NCI-H1105 treated with DMSO at 0.1 percent for 48 hours (cell line): ENCODE results near the gene GDPD3.
A peak's percentile ranks its signal among the peaks of the same experiment; 100 is the strongest.
"Not testable (repeated sequence)": the region's sequence is repeated elsewhere in the genome, so short reads cannot be mapped to it uniquely, and the experiment has no call there.

Experiments
- DNase-seq: peaks from one replicate; lab custom pipeline; 2025; lab: John Stamatoyannopoulos, UW

The GDPD3 gene

GRCh38 chr16:30124985-30125379, 11.6 kb upstream of the GDPD3 start:
- no peak for DNase-seq

GRCh38 chr16:30122604-30123160, 9.3 kb upstream of the GDPD3 start:
- no peak for DNase-seq

DNA sequence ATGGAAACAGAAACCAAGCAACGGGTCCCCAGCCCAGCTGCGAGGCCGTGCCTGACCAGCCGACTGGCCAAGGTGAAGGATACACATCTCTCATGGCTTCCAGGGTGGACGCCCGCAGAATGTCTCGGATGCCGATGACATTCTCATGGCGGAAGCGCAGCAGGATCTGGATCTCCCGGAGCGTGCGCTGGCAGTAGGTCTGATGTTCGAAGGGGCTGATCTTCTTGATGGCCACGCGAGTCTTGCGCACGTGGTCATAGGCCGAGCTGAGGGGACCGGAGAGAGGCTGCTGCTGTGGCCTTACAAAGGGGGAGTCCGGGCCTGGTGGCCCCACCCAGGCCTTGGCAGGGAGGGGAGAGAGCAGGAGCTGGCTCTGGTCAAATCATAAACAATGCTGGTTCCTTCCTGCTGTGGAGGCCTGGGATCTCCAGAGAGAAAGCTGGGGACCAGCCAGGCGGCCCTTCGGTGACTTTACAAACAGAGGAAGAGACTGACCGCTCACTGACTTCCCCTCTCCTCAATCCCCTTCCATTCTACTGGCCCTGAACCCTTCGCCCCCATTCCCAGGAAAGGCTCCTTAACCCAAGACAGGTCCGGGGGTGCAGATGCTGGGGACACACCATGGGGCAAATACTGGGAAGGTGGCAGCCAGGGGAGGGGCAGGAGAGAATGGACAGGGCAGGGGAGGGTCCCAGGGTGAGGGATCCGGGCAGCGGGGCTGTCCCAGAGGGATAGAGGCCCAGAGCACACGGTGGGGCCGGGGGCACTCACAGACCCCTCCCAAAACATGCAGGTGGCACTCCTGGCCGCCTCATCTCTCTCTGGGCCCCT, 8.6 kb upstream of the GDPD3 start:
- no peak for DNase-seq

- DNase-seq = no peak
These were observed 7.2 kb upstream of the GDPD3 start for GRCh38 chr16:30120340-30121105.

- no peak for DNase-seq
These were observed 6.1 kb upstream of the GDPD3 start for GRCh38 chr16:30119428-30119827.

- no peak for DNase-seq
These were observed 4.4 kb upstream of the GDPD3 start for GRCh38 chr16:30117768-30118167.

DNA sequence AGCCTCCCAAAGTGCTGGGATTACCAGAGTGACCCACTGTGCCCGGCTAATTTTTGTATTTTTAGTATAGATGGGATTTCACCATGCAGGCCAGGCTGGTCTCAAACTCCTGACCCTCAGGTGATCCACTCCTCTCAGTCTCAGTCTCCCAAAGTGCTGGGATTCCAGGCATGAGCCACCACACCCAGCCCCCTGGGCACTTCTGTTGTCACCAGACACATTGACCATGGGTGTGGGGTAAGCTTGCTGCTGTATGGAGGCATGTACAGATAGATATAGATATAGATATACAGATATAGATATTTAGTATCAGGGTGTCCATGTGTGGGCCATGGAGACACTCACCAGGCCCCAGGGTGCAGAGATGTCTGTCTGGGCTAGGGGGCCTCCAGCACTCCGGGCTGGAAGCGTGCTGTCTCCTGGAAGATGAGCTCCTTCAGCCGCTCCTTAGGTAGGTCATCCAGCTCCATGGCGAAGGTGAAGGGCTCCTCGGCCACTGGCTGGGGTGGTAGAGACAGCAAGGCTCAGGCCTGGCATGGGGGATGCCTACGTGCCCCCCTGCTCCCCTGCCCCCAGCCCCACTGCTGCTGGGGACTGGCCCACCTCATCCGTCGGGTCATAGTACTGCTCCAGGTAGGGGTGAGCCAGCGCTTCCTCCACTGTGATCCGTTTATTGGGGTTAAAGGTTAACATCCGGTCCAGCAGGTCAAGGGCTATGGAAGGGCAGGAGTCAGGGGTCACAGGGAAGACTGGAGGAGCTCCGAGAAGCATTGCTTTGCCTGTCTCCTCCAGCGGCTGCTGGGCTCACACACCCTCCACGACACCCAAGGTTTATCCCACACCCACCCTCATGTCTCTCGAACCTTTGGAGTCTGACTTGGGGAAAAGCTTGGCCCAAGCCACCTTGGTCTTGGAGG, 3.2 kb upstream of the GDPD3 start:
- DNase-seq = no peak

- no peak for DNase-seq
These were observed 1.9 kb upstream of the GDPD3 start for GRCh38 chr16:30115238-30115637.

DNA sequence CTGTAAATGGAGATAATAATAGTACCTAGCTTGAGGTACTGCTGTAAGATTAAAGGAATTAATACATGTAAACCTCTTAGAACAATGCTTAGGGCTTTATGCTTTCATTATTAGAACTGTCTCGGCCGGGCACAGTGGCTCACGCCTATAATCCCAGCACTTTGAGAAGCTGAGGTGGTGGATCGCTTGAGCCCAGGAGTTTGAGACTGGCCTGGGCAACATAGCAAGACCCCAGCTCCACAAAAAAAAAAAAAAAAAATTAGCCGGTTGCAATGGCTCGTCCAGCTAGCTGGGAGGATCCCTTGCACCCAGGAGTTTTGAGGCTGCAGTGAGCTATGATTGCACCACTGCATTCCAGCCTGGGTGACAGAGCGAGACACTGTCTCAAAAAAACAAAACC, 1.5 kb upstream of the GDPD3 start:
- DNase-seq = not testable (repeated sequence)

- no peak for DNase-seq
These were observed 1.1 kb upstream of the GDPD3 start for GRCh38 chr16:30114411-30114810.

DNA sequence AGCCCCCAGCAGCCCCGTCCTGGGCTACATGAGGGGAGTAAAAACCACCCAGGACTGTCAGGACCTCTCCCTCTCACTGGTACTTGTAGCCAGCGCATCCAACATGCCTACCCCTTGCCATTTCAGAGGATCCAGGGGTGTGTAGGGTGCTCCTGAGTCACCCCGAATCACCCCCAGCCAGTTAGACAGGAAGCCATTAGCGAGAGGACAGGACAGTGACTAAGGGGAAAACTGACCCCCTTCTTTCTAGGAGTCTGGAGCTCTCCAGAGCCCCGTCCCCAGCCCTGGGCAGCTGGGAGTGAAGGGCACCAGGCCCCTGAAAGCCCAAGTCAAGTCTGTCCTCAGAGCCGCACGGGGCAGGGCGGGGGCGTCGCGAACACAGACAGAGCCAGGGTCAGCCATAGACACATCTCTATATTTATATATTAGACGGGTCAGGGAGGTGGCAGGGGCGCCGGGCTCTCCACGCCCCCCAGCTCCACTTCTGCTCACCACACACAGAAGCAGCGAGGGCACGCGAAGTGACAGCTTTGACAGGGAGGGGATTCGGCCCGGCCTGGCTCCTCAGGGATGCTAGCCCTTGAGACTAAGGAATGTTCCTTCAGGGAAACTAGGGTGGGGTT, 485 bp upstream of the GDPD3 start:
- DNase-seq = no peak

GRCh38 chr16:30112197-30113030, 923 bp downstream of the GDPD3 start:
- no peak for DNase-seq

GRCh38 chr16:30110661-30111060, 2.7 kb downstream of the GDPD3 start:
- DNase-seq = no peak

- DNase-seq = no peak
These were observed 5.1 kb downstream of the GDPD3 start for GRCh38 chr16:30108059-30108850.

- DNase-seq = no peak
These were observed 8.8 kb downstream of the GDPD3 start for GRCh38 chr16:30104492-30104891.

GRCh38 chr16:30104090-30104489, 9.2 kb downstream of the GDPD3 start:
- no peak for DNase-seq

GRCh38 chr16:30096862-30097563, 16.3 kb downstream of the GDPD3 start:
- no peak for DNase-seq

- peak; percentile 65 for DNase-seq
These were observed 17.1 kb downstream of the GDPD3 start, which contains the start of gene YPEL3 for GRCh38 chr16:30096105-30096861. Gene YPEL3, minus strand, starts transcription at chr16:30096213. Its CDS starts 731 bp downstream, at chr16:30095482.
